Measurements from ENCODE around the gene MGAT5.
A peak's percentile ranks its signal among the peaks of the same experiment; 100 is the strongest.

The MGAT5 gene

GRCh38 chr2:134420920-134421319 lies 167.0 kb downstream of the MGAT5 start:
- FAIRE-seq: no peak
- DNase-seq (ENCODE audit: insufficient read length, low spot score): no peak

GRCh38 chr2:134421556-134422328 lies 167.9 kb downstream of the MGAT5 start:
- no peak for FAIRE-seq
- TF ChIP-seq POLR2A (IDR thresholded peaks at IDR 0.05; ENCODE audit: low read depth, low read length): no peak
- no peak for DNase-seq (ENCODE audit: insufficient read length, low spot score)

More at GRCh38 chr2:134420920-134421319, 167.0 kb downstream of the MGAT5 start:
- TF ChIP-seq POLR2A (IDR thresholded peaks at IDR 0.05; ENCODE audit: low read depth, low read length): no peak

- no peak for FAIRE-seq
- DNase-seq (ENCODE audit: insufficient read length, low spot score): no peak
- no peak for TF ChIP-seq POLR2A (IDR thresholded peaks at IDR 0.05; ENCODE audit: low read depth, low read length)
Observed at GRCh38 chr2:134425724-134426496, 172.0 kb downstream of the MGAT5 start.

GRCh38 chr2:134426721-134427120 lies 172.8 kb downstream of the MGAT5 start:
- no peak for FAIRE-seq
- TF ChIP-seq POLR2A (IDR thresholded peaks at IDR 0.05; ENCODE audit: low read depth, low read length): no peak
- DNase-seq (ENCODE audit: insufficient read length, low spot score): no peak

- no peak for FAIRE-seq
- no peak for DNase-seq (ENCODE audit: insufficient read length, low spot score)
- no peak for TF ChIP-seq POLR2A (IDR thresholded peaks at IDR 0.05; ENCODE audit: low read depth, low read length)
Observed at GRCh38 chr2:134429886-134430285, 176.0 kb downstream of the MGAT5 start.

GRCh38 chr2:134431838-134432434 lies 178.1 kb downstream of the MGAT5 start:
- no peak for FAIRE-seq
- peak; percentile 29 for DNase-seq (ENCODE audit: insufficient read length, low spot score)
- TF ChIP-seq POLR2A (IDR thresholded peaks at IDR 0.05; ENCODE audit: low read depth, low read length): no peak

- DNase-seq (ENCODE audit: insufficient read length, low spot score) (no peak), FAIRE-seq (no peak)
- no peak for TF ChIP-seq POLR2A (IDR thresholded peaks at IDR 0.05; ENCODE audit: low read depth, low read length)
Observed at GRCh38 chr2:134432435-134432883, 178.6 kb downstream of the MGAT5 start.

GRCh38 chr2:134433469-134433868 lies 179.6 kb downstream of the MGAT5 start:
- TF ChIP-seq POLR2A (IDR thresholded peaks at IDR 0.05; ENCODE audit: low read depth, low read length): no peak
- no peak for FAIRE-seq
- no peak for DNase-seq (ENCODE audit: insufficient read length, low spot score)

- no peak for TF ChIP-seq POLR2A (IDR thresholded peaks at IDR 0.05; ENCODE audit: low read depth, low read length)
- FAIRE-seq (no peak), DNase-seq (ENCODE audit: insufficient read length, low spot score) (no peak)
Observed at GRCh38 chr2:134433979-134434378, 180.1 kb downstream of the MGAT5 start.

- DNase-seq (ENCODE audit: insufficient read length, low spot score) (no peak), FAIRE-seq (no peak)
- TF ChIP-seq POLR2A (IDR thresholded peaks at IDR 0.05; ENCODE audit: low read depth, low read length): no peak
Observed at GRCh38 chr2:134435505-134435904, 181.6 kb downstream of the MGAT5 start.

GRCh38 chr2:134435936-134436335 lies 182.1 kb downstream of the MGAT5 start:
- FAIRE-seq (no peak), DNase-seq (ENCODE audit: insufficient read length, low spot score) (no peak)
- TF ChIP-seq POLR2A (IDR thresholded peaks at IDR 0.05; ENCODE audit: low read depth, low read length): no peak

GRCh38 chr2:134436706-134437105 lies 182.8 kb downstream of the MGAT5 start:
- DNase-seq (ENCODE audit: insufficient read length, low spot score) (no peak), FAIRE-seq (no peak)
- TF ChIP-seq POLR2A (IDR thresholded peaks at IDR 0.05; ENCODE audit: low read depth, low read length): no peak

- TF ChIP-seq POLR2A (IDR thresholded peaks at IDR 0.05; ENCODE audit: low read depth, low read length): no peak
- FAIRE-seq: no peak
- DNase-seq (ENCODE audit: insufficient read length, low spot score): no peak
Observed at GRCh38 chr2:134438371-134438770, 184.5 kb downstream of the MGAT5 start.

- no peak for TF ChIP-seq POLR2A (IDR thresholded peaks at IDR 0.05; ENCODE audit: low read depth, low read length)
- DNase-seq (ENCODE audit: insufficient read length, low spot score) (no peak), FAIRE-seq (no peak)
Observed at GRCh38 chr2:134440336-134440909, 186.6 kb downstream of the MGAT5 start.
